ENCODE data around the gene ARHGEF40.

DNA sequence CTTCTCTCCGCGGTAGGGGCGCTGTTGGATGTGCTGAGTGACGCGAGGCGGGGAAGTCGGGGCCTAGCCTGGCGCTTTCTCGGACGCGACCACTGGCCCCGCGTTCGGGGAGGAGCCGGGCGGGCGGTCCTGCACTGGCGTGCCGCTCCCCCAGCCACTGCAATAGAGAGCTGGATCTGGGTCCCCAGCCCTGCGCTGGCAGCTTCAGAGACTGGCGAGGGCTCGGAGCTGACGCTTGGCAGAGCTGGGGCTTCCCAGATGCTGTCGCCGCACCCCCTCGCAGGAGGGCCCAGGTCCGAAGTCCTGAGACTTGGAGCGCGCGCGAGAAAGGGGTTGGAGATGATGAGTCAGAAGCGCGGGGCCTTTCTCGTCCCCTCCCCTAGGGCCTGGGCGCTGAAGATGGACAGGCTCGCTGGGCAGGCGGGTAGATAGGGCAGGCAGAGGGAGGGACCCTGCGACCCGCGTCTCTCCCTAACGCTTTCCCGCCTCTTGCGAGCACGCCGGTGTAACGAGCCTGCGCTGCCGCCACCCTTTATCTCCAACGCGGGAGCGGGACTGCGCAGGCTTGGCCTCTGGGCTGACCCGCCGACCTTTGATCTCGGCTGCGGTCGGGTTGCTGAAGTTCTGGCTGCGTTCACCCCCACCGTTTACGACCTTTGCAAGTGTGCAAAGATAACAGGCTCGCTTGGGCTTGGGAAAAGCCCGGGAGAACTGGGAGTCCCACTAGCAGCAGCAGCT lies 33.8 kb downstream of the ARHGEF40 start:
- TF ChIP-seq, protein P1, sequence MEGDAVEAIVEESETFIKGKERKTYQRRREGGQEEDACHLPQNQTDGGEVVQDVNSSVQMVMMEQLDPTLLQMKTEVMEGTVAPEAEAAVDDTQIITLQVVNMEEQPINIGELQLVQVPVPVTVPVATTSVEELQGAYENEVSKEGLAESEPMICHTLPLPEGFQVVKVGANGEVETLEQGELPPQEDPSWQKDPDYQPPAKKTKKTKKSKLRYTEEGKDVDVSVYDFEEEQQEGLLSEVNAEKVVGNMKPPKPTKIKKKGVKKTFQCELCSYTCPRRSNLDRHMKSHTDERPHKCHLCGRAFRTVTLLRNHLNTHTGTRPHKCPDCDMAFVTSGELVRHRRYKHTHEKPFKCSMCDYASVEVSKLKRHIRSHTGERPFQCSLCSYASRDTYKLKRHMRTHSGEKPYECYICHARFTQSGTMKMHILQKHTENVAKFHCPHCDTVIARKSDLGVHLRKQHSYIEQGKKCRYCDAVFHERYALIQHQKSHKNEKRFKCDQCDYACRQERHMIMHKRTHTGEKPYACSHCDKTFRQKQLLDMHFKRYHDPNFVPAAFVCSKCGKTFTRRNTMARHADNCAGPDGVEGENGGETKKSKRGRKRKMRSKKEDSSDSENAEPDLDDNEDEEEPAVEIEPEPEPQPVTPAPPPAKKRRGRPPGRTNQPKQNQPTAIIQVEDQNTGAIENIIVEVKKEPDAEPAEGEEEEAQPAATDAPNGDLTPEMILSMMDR (IDR thresholded peaks at IDR 0.05): peak; percentile 24; the same call in 1 of the 2 replicates
- TF ChIP-seq, protein P2, sequence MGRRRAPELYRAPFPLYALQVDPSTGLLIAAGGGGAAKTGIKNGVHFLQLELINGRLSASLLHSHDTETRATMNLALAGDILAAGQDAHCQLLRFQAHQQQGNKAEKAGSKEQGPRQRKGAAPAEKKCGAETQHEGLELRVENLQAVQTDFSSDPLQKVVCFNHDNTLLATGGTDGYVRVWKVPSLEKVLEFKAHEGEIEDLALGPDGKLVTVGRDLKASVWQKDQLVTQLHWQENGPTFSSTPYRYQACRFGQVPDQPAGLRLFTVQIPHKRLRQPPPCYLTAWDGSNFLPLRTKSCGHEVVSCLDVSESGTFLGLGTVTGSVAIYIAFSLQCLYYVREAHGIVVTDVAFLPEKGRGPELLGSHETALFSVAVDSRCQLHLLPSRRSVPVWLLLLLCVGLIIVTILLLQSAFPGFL (CRISPR knock-in tag; IDR thresholded peaks at IDR 0.05; ENCODE audit: borderline replicate concordance): no peak
- TF ChIP-seq, protein P3, sequence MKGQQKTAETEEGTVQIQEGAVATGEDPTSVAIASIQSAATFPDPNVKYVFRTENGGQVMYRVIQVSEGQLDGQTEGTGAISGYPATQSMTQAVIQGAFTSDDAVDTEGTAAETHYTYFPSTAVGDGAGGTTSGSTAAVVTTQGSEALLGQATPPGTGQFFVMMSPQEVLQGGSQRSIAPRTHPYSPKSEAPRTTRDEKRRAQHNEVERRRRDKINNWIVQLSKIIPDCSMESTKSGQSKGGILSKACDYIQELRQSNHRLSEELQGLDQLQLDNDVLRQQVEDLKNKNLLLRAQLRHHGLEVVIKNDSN (CRISPR knock-in tag; IDR thresholded peaks at IDR 0.05): no peak
- 0 out of 2 replicates have a peak, but pooled peaks have one; percentile 76 for TF ChIP-seq KAT7 (CRISPR knock-in tag; IDR thresholded peaks at IDR 0.05; ENCODE audit: borderline replicate concordance)

All from WTC11 (cell line).